Esophagus muscularis mucosa (tissue), 4 donors: ENCODE data around the gene WDR89. TPM values are rescaled to one million over a fixed set of nuclear protein-coding genes. Genes with fewer than 3 reads are reported as not detected.
"Not testable (repeated sequence)": the region's sequence is repeated elsewhere in the genome, so short reads cannot be mapped to it uniquely, and the experiment has no call there.

Source experiments
- DNase-seq: peaks from one replicate; pipeline ENCODE4 v3.0.0-alpha.2; 2017; ENCODE audit errors: extremely low spot score
- H3K27ac ChIP-seq, 4 donors: fragments of 200-600 bp; sonication (generic); replicated peaks in 1 of 4; 1 replicate in 3 of 4; 2 replicates in 1 of 4; pipeline ENCODE4 v1.5.1; 2016 to 2019; ENCODE audit warnings: mild to moderate bottlenecking in 1 of 4
- H3K27me3 ChIP-seq, 4 donors: fragments of 200-600 bp; sonication (generic); one replicate each; pipeline versions ENCODE4 v1.5.1 to v1.6.0; 2016 to 2019
- H3K36me3 ChIP-seq, 4 donors: fragments of 200-600 bp; sonication (generic); one replicate each; pipeline ENCODE4 v1.5.1; 2016 to 2019
- H3K4me1 ChIP-seq, 4 donors: fragments of 200-600 bp; sonication (generic); one replicate each; pipeline ENCODE4 v1.5.1; 2016 to 2019
- H3K4me3 ChIP-seq, 4 donors: fragments of 200-600 bp; sonication (generic); 1 replicate in 2 of 4; 2 replicates in 2 of 4; pipeline ENCODE4 v1.5.1; 2016 to 2019; ENCODE audit warnings: mild to moderate bottlenecking in 4 of 4, moderate library complexity in 1 of 4
- H3K9me3 ChIP-seq, 4 donors: fragments of 200-600 bp; sonication (generic); 1 replicate in 3 of 4; 2 replicates in 1 of 4; pipeline ENCODE4 v1.5.1; 2016 to 2019
- CTCF ChIP-seq, 3 experiments: fragments of 200-600 bp in 2 of 3; fragments of 450-650 bp in 1 of 3; sonication (generic) in 2 of 3; IDR thresholded peaks; one replicate each; pipeline ENCODE4 v1.5.1; 2017 to 2019; ENCODE audit warnings: antibody characterized with exemption in 3 of 3, mild to moderate bottlenecking in 2 of 3, moderate library complexity in 1 of 3
- EP300 ChIP-seq: sonication (generic); formaldehyde crosslinking; IDR thresholded peaks from one replicate; pipeline ENCODE4 v1.6.1; 2017; ENCODE audit warnings: antibody characterized with exemption
- POLR2A ChIP-seq: fragments of 450-650 bp; IDR thresholded peaks from one replicate; pipeline ENCODE4 v1.6.1; 2017; ENCODE audit warnings: antibody characterized with exemption, moderate library complexity, mild to moderate bottlenecking, low read depth
- POLR2AphosphoS5 ChIP-seq, 2 donors: sonication (generic); formaldehyde crosslinking; IDR thresholded peaks; one replicate each; pipeline ENCODE4 v1.6.1; 2017; ENCODE audit warnings: antibody characterized with exemption in 2 of 2
- WGBS: methylation state at CpG from one replicate; pipeline ENCODE4 v1.1.5; 2018; 5-methylcytosine and 5-hydroxymethylcytosine counted together
- intact Hi-C: fragments of 100-400 bp; cut with DNase I; formaldehyde crosslinking; loops from one replicate; pipeline ENCODE4 v1.15.1; 2023
- total RNA-seq, 4 donors: library from RNA; depleted of rRNA; stranded (reverse); fragments of >200 nt; gene quantifications; one replicate each; pipeline versions ENCODE4 v1.1.0 to v1.2.1, GENCODE V29; 2016

The WDR89 gene
- total RNA-seq, 4 donors from 2014 or later, result 4.5 to 9.6 (median 6.9) TPM

- intact Hi-C loops, result no loop called here
- 86% methylated on average over 4 of the region's 4 CpGs for WGBS
- no peaks in the 10 kb centered on the region for H3K4me1 ChIP-seq
- TF ChIP-seq POLR2AphosphoS5 (IDR thresholded peaks at IDR 0.05) (no peak), POLR2A (no peak), EP300 (no peak), CTCF (IDR thresholded peaks at IDR 0.05) (no peak)
- H3K36me3 ChIP-seq, result peaks cover 4 to 43% (median 16%) of the 10 kb centered on the region in 4 donors
- H3K9me3 ChIP-seq, result peaks cover 0 to 14% (median 6%) of the 10 kb centered on the region in 4 donors
- H3K27me3 ChIP-seq, result no peaks in the 10 kb centered on the region
- DNase-seq, result no peak
- H3K27ac ChIP-seq, result no peak overlapping the region
- H3K4me3 ChIP-seq, result no peak overlapping the region
These were observed 42.9 kb downstream of the WDR89 start for GRCh38 chr14:63598807-63599206.

GRCh38 chr14:63596998-63597658 is 44.5 kb downstream of the WDR89 start:
- H3K36me3 ChIP-seq, result peaks cover 4 to 35% (median 16%) of the 10 kb centered on the region in 4 donors
- DNase-seq, result no peak
- H3K4me3 ChIP-seq, result no peak overlapping the region
- no peak overlapping the region for H3K27ac ChIP-seq
- 96% methylated on average over 4 of the region's 4 CpGs for WGBS
- intact Hi-C loops, result no loop called here
- no peaks in the 10 kb centered on the region for H3K27me3 ChIP-seq
- TF ChIP-seq EP300 (no peak), CTCF (IDR thresholded peaks at IDR 0.05) (no peak), POLR2AphosphoS5 (IDR thresholded peaks at IDR 0.05) (no peak), POLR2A (no peak)
- peaks cover 0 to 24% (median 13%) of the 10 kb centered on the region in 4 donors for H3K9me3 ChIP-seq
- H3K4me1 ChIP-seq, result no peaks in the 10 kb centered on the region

DNA sequence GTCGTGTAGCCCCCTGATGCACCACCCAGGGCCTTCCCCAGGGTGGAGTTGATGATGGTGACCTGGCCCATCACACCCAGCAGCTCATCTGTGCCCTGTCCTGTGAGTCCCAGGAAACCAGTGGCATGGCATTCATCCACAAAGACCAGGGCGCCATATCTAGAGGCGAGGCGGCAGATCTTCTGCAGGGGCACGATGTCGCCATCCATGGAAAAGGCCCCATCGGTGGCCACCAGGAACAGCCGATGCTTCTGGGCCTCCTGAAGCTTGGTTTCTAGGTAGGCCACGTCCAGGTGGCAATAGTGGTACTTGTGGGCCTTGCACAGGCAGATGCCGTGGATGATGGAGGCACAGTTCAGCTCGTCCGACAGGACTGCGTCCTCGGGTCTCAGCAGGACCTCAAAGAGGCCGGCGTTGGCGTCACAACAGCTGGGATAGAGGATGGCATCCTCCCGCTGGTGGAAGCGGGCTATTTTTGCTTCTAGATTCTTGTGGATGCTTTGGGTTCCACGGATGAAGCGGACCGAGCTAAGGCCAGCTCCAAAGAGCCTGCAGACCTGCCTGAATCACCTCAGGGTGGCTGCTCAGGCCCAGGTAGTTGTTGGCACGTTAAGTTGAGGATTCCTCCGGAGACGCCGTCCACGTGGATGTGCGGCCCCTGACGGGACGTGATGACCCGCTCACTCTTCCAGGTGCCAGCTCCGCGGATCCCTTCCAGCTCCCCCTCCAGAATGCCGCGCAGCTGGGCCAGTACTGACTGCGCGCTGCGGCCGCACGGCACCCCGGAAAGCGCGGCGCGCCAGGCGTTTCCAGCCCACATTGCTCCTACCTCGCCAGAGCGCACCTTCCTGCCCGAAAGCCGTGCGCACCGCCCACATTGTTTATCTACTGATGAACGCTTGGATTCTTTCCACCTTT is 47.0 kb downstream of the WDR89 start:
- TF ChIP-seq EP300 (no peak), POLR2AphosphoS5 (IDR thresholded peaks at IDR 0.05) (no peak), POLR2A (no peak), CTCF (IDR thresholded peaks at IDR 0.05) (no peak)
- no peak for DNase-seq
- Histone ChIP-seq H3K4me3 (no peak overlapping the region), H3K27me3 (no peaks in the 10 kb centered on the region), H3K4me1 (no peaks in the 10 kb centered on the region), H3K27ac (no peak overlapping the region), H3K9me3 (peaks cover 0 to 24% (median 13%) of the 10 kb centered on the region in 4 donors), H3K36me3 (peaks cover 4 to 24% (median 15%) of the 10 kb centered on the region in 4 donors)
- intact Hi-C loops, result no loop called here
- 92% methylated on average over 35 of the region's 53 CpGs for WGBS

DNA sequence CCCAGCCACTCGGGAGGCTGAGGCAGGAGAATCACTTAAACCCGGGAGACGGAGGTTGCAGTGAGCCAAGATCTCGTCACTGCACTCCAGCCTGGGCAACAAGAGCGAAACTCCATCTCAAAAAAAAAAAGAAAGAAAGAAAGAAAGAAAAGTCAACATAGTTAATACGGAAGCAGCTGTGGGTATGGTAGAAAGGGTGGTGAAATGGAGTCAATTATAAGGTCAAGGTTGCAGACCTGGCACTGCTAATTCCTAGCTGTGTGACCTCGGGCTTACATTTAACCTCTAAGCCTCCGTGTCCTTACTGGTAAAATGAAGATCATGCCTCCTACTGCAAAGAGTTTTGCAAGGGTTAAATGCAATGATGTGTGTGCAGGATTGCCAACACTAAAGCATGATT is 58.6 kb downstream of the WDR89 start:
- H3K9me3 ChIP-seq, H3K4me1 ChIP-seq, H3K36me3 ChIP-seq, H3K27ac ChIP-seq, H3K4me3 ChIP-seq, DNase-seq, H3K27me3 ChIP-seq, intact Hi-C loops: not testable (repeated sequence)
- WGBS, result 89% methylated on average over 8 of the region's 8 CpGs

DNA sequence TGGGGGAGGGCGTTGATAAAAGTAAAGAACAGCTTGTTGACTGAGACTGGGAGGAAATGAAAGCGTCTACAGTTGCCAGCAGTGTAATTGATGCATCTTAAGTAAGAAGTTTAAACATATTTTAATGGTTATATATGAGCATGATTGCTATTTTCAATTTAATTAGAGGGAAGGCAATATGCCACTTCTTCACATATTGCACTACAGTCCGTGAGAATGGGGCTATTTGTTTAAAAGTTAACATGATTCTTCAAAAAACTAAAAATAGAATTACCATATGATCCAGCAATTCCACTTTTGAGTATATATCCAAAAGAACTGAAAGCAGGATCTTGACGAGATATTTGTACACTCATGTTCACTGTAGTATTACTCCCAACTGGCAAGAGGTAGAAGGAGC is 60.2 kb downstream of the WDR89 start:
- intact Hi-C loops, result no loop called here
- Histone ChIP-seq H3K4me3 (no peak overlapping the region), H3K27me3 (no peaks in the 10 kb centered on the region), H3K4me1 (no peaks in the 10 kb centered on the region), H3K36me3 (no peaks in the 10 kb centered on the region), H3K27ac (no peak overlapping the region), H3K9me3 (no peaks in the 10 kb centered on the region)
- 60% methylated on average over 4 of the region's 4 CpGs for WGBS
- DNase-seq, result no peak
- TF ChIP-seq EP300, result no peak
- no peak for TF ChIP-seq CTCF (IDR thresholded peaks at IDR 0.05)
- no peak for TF ChIP-seq POLR2AphosphoS5 (IDR thresholded peaks at IDR 0.05)
- TF ChIP-seq POLR2A, result no peak
